Measurements from ENCODE around the gene C6orf118.

GRCh38 chr6:165231177-165231576 is 78.2 kb downstream of the C6orf118 start:
- no peak for TF ChIP-seq CTCF (IDR thresholded peaks at IDR 0.05)
- TF ChIP-seq POLR2A (IDR thresholded peaks at IDR 0.05): no peak
- TF ChIP-seq POLR2AphosphoS5 (IDR thresholded peaks at IDR 0.05): no peak
